IMR-90 (cell line): Measurements from ENCODE around the gene HSP90AB1. TPM values are rescaled to one million over a fixed set of nuclear protein-coding genes. Genes with fewer than 3 reads are reported as not detected.
A peak's percentile ranks its signal among the peaks of the same experiment; 100 is the strongest.

Experiments used
- ATAC-seq: fragments of 200-7000 bp; cut with Tn5 transposase; 2 replicates; pipeline ENCODE4 v1.9.1; 2020; ENCODE audit warnings: low read depth, mild to moderate bottlenecking, moderate library complexity
- BruUV-seq: library from RNA; stranded (reverse); fragments of 400-500 nt; replicated peaks from 2 replicates; lab custom pipeline; 2021; lab: Mats Ljungman, UMichigan
- CTCF ChIA-PET: fragments of 300-600 bp; formaldehyde crosslinking; extraction: SDS; loops from one replicate; lab custom pipeline; 2021; ENCODE audit warnings: antibody characterized with exemption; lab: Yijun Ruan, JAX
- POLR2A ChIA-PET: fragments of 300-600 bp; sonication (Branson Sonifier 250); formaldehyde crosslinking; loops from one replicate; lab custom pipeline; 2022; ENCODE audit warnings: antibody characterized with exemption; ENCODE audit not compliant: unreplicated experiment; lab: Charles Lee
- DNase-seq: peaks from one replicate; pipeline ENCODE4 v3.0.0; 2013
- H2AFZ ChIP-seq: replicated peaks from 2 replicates; pipeline ENCODE3; 2013; ENCODE audit warnings: low read length, mild to moderate bottlenecking; ENCODE audit not compliant: poor library complexity
- H2AK5ac ChIP-seq: 2 replicates; pipeline ENCODE4 v1.6.1; 2013; ENCODE audit warnings: low read depth, low read length, inconsistent platforms
- H2AK9ac ChIP-seq: replicated peaks from 2 replicates; pipeline ENCODE3; 2013; ENCODE audit warnings: mild to moderate bottlenecking, low read depth, low read length, moderate library complexity; ENCODE audit not compliant: poor library complexity
- H2BK120ac ChIP-seq: 2 replicates; pipeline ENCODE4 v1.6.1; 2013; ENCODE audit warnings: low read depth, low read length, inconsistent platforms
- H2BK15ac ChIP-seq: 3 replicates; pipeline ENCODE4 v1.6.1; 2013; ENCODE audit warnings: low read depth, low read length, inconsistent platforms
- H2BK20ac ChIP-seq: 2 replicates; pipeline ENCODE4 v1.6.1; 2013; ENCODE audit warnings: low read depth, mild to moderate bottlenecking, inconsistent platforms, low read length, moderate library complexity
- H2BK5ac ChIP-seq: 2 replicates; pipeline ENCODE4 v1.6.1; 2013; ENCODE audit warnings: mild to moderate bottlenecking, low read depth, low read length, inconsistent platforms; ENCODE audit not compliant: poor library complexity, severe bottlenecking
- H3K14ac ChIP-seq: replicated peaks from 2 replicates; pipeline ENCODE4 v1.6.1; 2013; ENCODE audit warnings: low read depth, low read length, inconsistent platforms
- H3K18ac ChIP-seq: 2 replicates; pipeline ENCODE4 v1.6.1; 2013; ENCODE audit warnings: low read depth, low read length, control low read depth
- H3K23ac ChIP-seq: 2 replicates; pipeline ENCODE4 v1.6.1; 2013; ENCODE audit warnings: low read depth, low read length, inconsistent platforms
- H3K27ac ChIP-seq: 2 replicates; pipeline ENCODE4 v1.5.1; 2013; ENCODE audit warnings: mild to moderate bottlenecking, control low read depth, low read length; ENCODE audit not compliant: insufficient read depth
- H3K27me3 ChIP-seq: 2 replicates; pipeline ENCODE4 v1.6.1; 2013; ENCODE audit warnings: low read length; ENCODE audit not compliant: control insufficient read depth, insufficient read depth
- H3K36me3 ChIP-seq: 2 replicates; pipeline ENCODE4 v1.6.1; 2013; ENCODE audit warnings: low read length, mixed read lengths; ENCODE audit not compliant: control insufficient read depth, insufficient read depth
- H3K4ac ChIP-seq: 2 replicates; pipeline ENCODE4 v1.6.1; 2013; ENCODE audit warnings: low read depth, low read length, inconsistent platforms
- H3K4me1 ChIP-seq: 2 replicates; pipeline ENCODE4 v1.6.1; 2013; ENCODE audit warnings: low read length, mixed read lengths; ENCODE audit not compliant: control insufficient read depth, insufficient read depth
- H3K4me2 ChIP-seq: 2 replicates; pipeline ENCODE4 v1.6.1; 2013; ENCODE audit warnings: low read depth, mild to moderate bottlenecking, control low read depth, low read length, moderate library complexity
- H3K4me3 ChIP-seq: 2 replicates; pipeline ENCODE4 v1.5.1; 2013; ENCODE audit warnings: low read depth, mild to moderate bottlenecking, control low read depth, low read length, moderate library complexity; ENCODE audit not compliant: insufficient read depth
- H3K56ac ChIP-seq: 2 replicates; pipeline ENCODE4 v1.6.1; 2013; ENCODE audit warnings: low read length, inconsistent platforms; ENCODE audit not compliant: insufficient read depth; ENCODE audit errors: extremely low read depth
- H3K79me1 ChIP-seq, 2 experiments: 2 replicates each; pipeline ENCODE4 v1.6.1; 2013; ENCODE audit warnings: low read length in 2 of 2, inconsistent platforms in 1 of 2, low read depth in 1 of 2
- H3K9ac ChIP-seq: 2 replicates; pipeline ENCODE4 v1.6.1; 2013; ENCODE audit warnings: low read depth, low read length, control low read depth
- H3K9me1 ChIP-seq: 2 replicates; pipeline ENCODE4 v1.6.1; 2013; ENCODE audit warnings: low read length, inconsistent platforms; ENCODE audit not compliant: insufficient read depth
- H3K9me3 ChIP-seq: 2 replicates; pipeline ENCODE4 v1.6.1; 2013; ENCODE audit warnings: low read length; ENCODE audit not compliant: control insufficient read depth, insufficient read depth
- H4K20me1 ChIP-seq: 2 replicates; pipeline ENCODE4 v1.6.1; 2013; ENCODE audit warnings: low read length, inconsistent platforms; ENCODE audit not compliant: insufficient read depth
- H4K5ac ChIP-seq: 2 replicates; pipeline ENCODE4 v1.6.1; 2013; ENCODE audit warnings: mild to moderate bottlenecking, low read depth, low read length, control low read depth
- H4K8ac ChIP-seq, 2 experiments: 2 replicates each; pipeline ENCODE4 v1.6.1; 2013; ENCODE audit warnings: low read depth in 2 of 2, low read length in 2 of 2, control low read depth in 1 of 2, inconsistent platforms in 1 of 2
- H4K91ac ChIP-seq: 2 replicates; pipeline ENCODE4 v1.6.1; 2013; ENCODE audit warnings: low read depth, low read length, inconsistent platforms; ENCODE audit not compliant: insufficient read depth
- CEBPB ChIP-seq: IDR thresholded peaks from 2 replicates; pipeline ENCODE4 v1.6.1; 2012; ENCODE audit warnings: low read depth, low read length, improper control_type of control experiment
- CHD1 ChIP-seq: IDR thresholded peaks from 2 replicates; pipeline ENCODE4 v1.6.1; 2012; ENCODE audit warnings: low read depth, low read length, improper control_type of control experiment
- FOS ChIP-seq: fragments of 150-350 bp; IDR thresholded peaks from 2 replicates; pipeline ENCODE4 v1.6.1; 2016; ENCODE audit warnings: low read depth, low read length
- MAFK ChIP-seq: IDR thresholded peaks from 2 replicates; pipeline ENCODE4 v1.6.1; 2012; ENCODE audit warnings: low read depth, low read length, improper control_type of control experiment
- MAZ ChIP-seq: IDR thresholded peaks from 2 replicates; pipeline ENCODE4 v1.6.1; 2012; ENCODE audit warnings: low read depth, mild to moderate bottlenecking, low read length, improper control_type of control experiment, moderate library complexity, borderline replicate concordance
- MXI1 ChIP-seq: IDR thresholded peaks from 2 replicates; pipeline ENCODE4 v1.6.1; 2012; ENCODE audit warnings: low read depth, mild to moderate bottlenecking, low read length, moderate library complexity, borderline replicate concordance
- NFE2L2 ChIP-seq: fragments of 150-350 bp; IDR thresholded peaks from 2 replicates; pipeline ENCODE4 v1.6.1; 2016; ENCODE audit warnings: low read depth, mild to moderate bottlenecking, low read length
- POLR2A ChIP-seq: IDR thresholded peaks from 2 replicates; pipeline ENCODE4 v1.6.1; 2012; ENCODE audit warnings: mild to moderate bottlenecking, low read depth, low read length
- RAD21 ChIP-seq: IDR thresholded peaks from 2 replicates; pipeline ENCODE4 v1.6.1; 2012; ENCODE audit warnings: low read length, improper control_type of control experiment
- RCOR1 ChIP-seq: IDR thresholded peaks from 2 replicates; pipeline ENCODE4 v1.6.1; 2012; ENCODE audit warnings: mild to moderate bottlenecking, low read length, improper control_type of control experiment; ENCODE audit not compliant: insufficient replicate concordance
- RFX5 ChIP-seq: IDR thresholded peaks from 2 replicates; pipeline ENCODE4 v1.8.0; 2012; ENCODE audit warnings: low read depth, mild to moderate bottlenecking, low read length, moderate library complexity
- SMC3 ChIP-seq: fragments of 150-350 bp; IDR thresholded peaks from 2 replicates; pipeline ENCODE4 v1.6.1; 2016; ENCODE audit warnings: low read depth, mild to moderate bottlenecking, antibody characterized with exemption, low read length, moderate library complexity
- USF2 ChIP-seq: fragments of 150-350 bp; IDR thresholded peaks from 2 replicates; pipeline ENCODE4 v1.6.1; 2017; ENCODE audit warnings: mild to moderate bottlenecking, antibody characterized with exemption, low read length, low read depth
- WGBS, 2 experiments: methylation state at CpG; one replicate each; pipeline versions ENCODE4 v1.1.5 to v1.1.7; 2013; ENCODE audit warnings: missing lambda C conversion rate in 2 of 2; ENCODE audit not compliant: insufficient read length in 1 of 2; ENCODE audit errors: extremely low coverage in 2 of 2; 5-methylcytosine and 5-hydroxymethylcytosine counted together
- dilution Hi-C: fragments of 300-500 bp; cut with HindIII; formaldehyde crosslinking; loops from one replicate; pipeline ENCODE4 v1.14.3; 2018; ENCODE audit warnings: low sequenced_read_pairs; ENCODE audit not compliant: unreplicated experiment
- in situ Hi-C: fragments of 300-500 bp; cut with MboI; formaldehyde crosslinking; loops from 3 replicates; pipeline ENCODE4 v1.14.3; 2019; ENCODE audit warnings: low sequenced_read_pairs, inconsistent platforms, mixed read lengths
- intact Hi-C: fragments of 100-400 bp; cut with micrococcal nuclease; formaldehyde crosslinking; loops from 2 replicates; pipeline ENCODE4 v1.10.0; 2022
- polyA plus RNA-seq, 3 experiments: library from polyadenylated mRNA; depleted of rRNA; stranded (reverse); fragments of >200 nt; gene quantifications; 2 replicates each; pipeline ENCODE4 v1.2.3, GENCODE V29; 2012; ENCODE audit warnings: low replicate concordance in 1 of 3
- total RNA-seq: library from RNA; depleted of rRNA; stranded (reverse); fragments of >200 nt; gene quantifications from 2 replicates; pipeline ENCODE4 v1.2.3, GENCODE V29; 2012
- TF ChIP-seq, protein P1 (sequence below): conservative IDR thresholded peaks from 2 replicates; pipeline ENCODE4 v1.5.1; 2012; ENCODE audit warnings: mild to moderate bottlenecking, low read depth, low read length, improper control_type of control experiment

The HSP90AB1 gene
- total and polyA plus RNA-seq, 2 of the 4 experiments (the other 2 are of a cell fraction), result 887 to 1,307 TPM

DNA sequence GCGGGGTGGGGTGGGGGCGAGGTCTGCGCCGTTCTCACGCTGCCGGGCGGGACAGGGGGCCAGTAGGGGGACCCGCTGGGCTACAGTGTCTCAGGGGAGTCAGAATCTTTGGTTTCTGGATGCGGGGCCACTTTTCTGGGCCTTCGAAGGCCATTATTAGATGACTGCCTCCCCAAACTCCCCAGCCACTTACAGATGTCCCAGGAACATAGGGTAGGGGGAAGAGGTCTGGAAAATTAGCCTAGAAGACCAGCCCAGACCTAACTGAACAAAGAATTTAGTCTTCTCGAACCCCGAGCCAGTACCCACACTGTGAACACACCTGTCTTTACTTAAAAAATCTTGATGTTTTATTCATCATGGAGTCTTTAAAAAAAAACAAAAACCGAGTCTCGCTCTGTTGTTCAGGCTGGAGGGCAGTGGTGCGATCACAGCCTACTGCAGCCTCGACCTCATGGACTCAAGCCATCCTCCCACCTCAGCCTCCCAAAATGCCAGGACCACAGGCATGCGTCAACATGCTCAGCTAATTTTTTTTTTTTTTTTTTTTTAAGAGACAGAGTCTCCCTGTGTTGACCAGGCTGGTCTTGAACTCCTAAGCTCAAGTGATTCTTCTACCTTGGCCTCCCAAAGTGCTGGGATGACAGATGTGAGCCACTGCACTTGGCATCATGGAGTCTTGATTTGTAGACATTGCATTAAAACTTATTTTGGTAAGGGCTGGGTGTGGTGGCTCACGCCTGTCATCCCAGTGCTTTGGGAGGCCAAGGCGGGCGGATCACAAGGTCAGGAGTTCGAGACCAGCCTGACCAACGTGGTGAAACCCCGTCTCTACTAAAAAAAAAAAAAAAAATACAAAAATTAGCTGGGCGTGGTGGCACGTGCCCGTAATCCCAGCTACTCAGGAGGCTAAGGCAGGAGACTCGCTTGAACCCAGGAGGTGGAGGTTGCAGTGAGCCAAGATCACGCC is 26.8 kb upstream of the HSP90AB1 start (continued):
- no peak for TF ChIP-seq CHD1
- no peak for TF ChIP-seq RCOR1

DNA sequence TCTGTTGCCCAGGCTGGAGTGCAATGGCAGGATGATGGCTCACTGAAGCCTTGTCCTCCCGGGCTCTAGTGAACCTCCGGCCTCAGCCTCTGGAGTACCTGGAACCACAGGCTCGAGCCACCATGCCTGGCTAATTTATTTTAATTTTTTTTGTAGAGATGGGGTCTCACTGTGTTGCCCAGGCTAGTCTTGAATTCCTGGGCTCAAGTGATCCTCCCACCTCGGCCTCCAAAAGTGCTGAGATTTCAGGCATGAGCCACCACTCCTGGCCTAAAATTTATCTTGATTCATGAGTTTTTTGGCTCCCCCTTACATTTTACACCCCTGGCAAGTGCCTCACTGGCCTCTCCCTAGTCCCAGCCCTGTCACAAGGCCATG is 26.0 kb upstream of the HSP90AB1 start:
- Histone ChIP-seq H3K4ac (peak overlapping the region; percentile 28; the same call in 1 of the 2 replicates), H2BK5ac (no peak overlapping the region), H4K8ac (no peak overlapping the region), H2AK5ac (peak overlapping the region; percentile 70; the same call in 1 of the 2 replicates), H2BK120ac (no peak overlapping the region), H3K9ac (no peak overlapping the region), H3K56ac (no peak overlapping the region), H4K91ac (no peak overlapping the region), H4K20me1 (no peaks in the 10 kb centered on the region), H3K27ac (no peak overlapping the region), H3K79me1 (peaks cover 0 to 8% of the 10 kb centered on the region in 2 experiments; a peak in 1 of 4 replicates), H3K18ac (no peak overlapping the region), H2BK20ac (no peak overlapping the region), H3K9me3 (no peaks in the 10 kb centered on the region), H3K9me1 (peaks cover 4% of the 10 kb centered on the region; the same call in 1 of the 2 replicates), H3K23ac (no peak overlapping the region), H3K4me1 (peaks cover 16% of the 10 kb centered on the region), H4K5ac (no peak overlapping the region), H3K27me3 (peaks cover 7% of the 10 kb centered on the region; the same call in 1 of the 2 replicates), H3K4me2 (no peak overlapping the region), H3K4me3 (no peak overlapping the region), H2AK9ac (peak overlapping the region; percentile 44), H3K36me3 (no peaks in the 10 kb centered on the region), H2AFZ (no peak overlapping the region), H3K14ac (peak overlapping the region; percentile 58; the same call in 1 of the 2 replicates), H2BK15ac (no peak overlapping the region)
- ATAC-seq (no peak), DNase-seq (no peak)
- ChIA-PET CTCF (interaction anchor here (4.1 kb wide), 1 partner anchor 14 kb away, joined by 20 read pairs; no protein-coding TSS in a partner anchor), POLR2A (no interaction called here)
- no TSS peak for BruUV-seq
- in situ Hi-C loops (no loop called here), dilution Hi-C loops (no loop called here), intact Hi-C loops (no loop called here)
- WGBS, 2 experiments, result 85% methylated on average over 3 of the region's 4 CpGs; no CpG with 5 or more reads in 1 of the 2 experiments
- TF ChIP-seq MXI1 (no peak), SMC3 (no peak), POLR2A (no peak), MAFK (no peak), RFX5 (no peak), NFE2L2 (no peak), FOS (no peak), CEBPB (no peak), MAZ (no peak), RAD21 (no peak), USF2 (no peak)
- TF ChIP-seq, protein P1, sequence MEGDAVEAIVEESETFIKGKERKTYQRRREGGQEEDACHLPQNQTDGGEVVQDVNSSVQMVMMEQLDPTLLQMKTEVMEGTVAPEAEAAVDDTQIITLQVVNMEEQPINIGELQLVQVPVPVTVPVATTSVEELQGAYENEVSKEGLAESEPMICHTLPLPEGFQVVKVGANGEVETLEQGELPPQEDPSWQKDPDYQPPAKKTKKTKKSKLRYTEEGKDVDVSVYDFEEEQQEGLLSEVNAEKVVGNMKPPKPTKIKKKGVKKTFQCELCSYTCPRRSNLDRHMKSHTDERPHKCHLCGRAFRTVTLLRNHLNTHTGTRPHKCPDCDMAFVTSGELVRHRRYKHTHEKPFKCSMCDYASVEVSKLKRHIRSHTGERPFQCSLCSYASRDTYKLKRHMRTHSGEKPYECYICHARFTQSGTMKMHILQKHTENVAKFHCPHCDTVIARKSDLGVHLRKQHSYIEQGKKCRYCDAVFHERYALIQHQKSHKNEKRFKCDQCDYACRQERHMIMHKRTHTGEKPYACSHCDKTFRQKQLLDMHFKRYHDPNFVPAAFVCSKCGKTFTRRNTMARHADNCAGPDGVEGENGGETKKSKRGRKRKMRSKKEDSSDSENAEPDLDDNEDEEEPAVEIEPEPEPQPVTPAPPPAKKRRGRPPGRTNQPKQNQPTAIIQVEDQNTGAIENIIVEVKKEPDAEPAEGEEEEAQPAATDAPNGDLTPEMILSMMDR, result no peak
